Ecto neural progenitor cell (in vitro differentiated cells): ENCODE measurements around the gene HBG1.

Experiments used
- DNase-seq: peaks from one replicate; pipeline ENCODE4 v3.0.0-alpha.2; 2018; ENCODE audit warnings: low spot score

HBG1 gene

DNA sequence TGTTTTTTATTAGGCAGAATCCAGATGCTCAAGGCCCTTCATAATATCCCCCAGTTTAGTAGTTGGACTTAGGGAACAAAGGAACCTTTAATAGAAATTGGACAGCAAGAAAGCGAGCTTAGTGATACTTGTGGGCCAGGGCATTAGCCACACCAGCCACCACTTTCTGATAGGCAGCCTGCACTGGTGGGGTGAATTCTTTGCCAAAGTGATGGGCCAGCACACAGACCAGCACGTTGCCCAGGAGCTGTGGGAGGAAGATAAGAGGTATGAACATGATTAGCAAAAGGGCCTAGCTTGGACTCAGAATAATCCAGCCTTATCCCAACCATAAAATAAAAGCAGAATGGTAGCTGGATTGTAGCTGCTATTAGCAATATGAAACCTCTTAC is 24.2 kb downstream of the HBG1 start:
- DNase-seq = no peak

GRCh38 chr11:5224538-5225479 is 24.8 kb downstream of the HBG1 start:
- no peak for DNase-seq

GRCh38 chr11:5223686-5224085 is 26.0 kb downstream of the HBG1 start:
- no peak for DNase-seq

DNA sequence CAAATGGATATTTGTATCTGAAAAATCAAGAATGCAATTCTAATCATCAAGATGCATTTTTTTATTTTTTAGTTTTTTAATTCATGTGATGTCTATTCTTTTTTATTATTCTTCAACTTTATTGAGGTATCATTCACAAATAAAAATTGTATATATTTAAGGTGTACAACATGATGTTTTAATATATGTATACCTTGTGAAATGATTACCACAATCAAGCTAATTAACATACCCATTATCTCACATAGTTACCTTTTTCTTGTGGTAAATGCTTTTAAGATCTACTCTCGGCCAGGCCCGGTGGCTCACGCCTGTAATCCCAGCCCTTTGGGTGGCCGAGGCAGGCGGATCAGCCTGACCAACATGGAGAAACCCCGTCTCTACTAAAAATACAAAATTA is 26.5 kb downstream of the HBG1 start:
- no peak for DNase-seq

DNA sequence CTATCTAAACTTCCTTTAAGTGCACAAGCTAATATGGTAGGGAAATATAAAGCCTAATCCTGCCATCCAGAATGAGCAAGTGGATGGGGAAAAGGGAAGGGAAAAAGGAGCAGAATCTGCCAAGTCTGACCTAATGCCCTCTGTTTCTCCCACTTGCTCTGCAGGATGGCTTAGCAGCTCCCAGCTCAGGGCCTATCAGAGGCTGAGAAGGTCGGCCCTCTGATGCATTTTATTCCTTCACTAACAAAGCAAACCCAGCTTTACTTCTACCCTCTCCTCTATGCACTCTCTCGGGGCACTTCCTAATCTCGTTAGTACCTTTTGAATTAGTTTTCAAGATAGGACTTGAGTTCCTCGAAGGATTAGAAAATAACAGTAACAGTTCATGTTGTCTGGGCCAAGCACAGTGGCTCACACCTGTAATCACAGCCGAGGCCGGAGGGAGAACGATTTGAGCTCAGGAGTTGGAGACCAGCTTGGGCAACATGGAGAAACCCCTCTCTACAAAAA is 39.2 kb downstream of the HBG1 start:
- DNase-seq = no peak

DNA sequence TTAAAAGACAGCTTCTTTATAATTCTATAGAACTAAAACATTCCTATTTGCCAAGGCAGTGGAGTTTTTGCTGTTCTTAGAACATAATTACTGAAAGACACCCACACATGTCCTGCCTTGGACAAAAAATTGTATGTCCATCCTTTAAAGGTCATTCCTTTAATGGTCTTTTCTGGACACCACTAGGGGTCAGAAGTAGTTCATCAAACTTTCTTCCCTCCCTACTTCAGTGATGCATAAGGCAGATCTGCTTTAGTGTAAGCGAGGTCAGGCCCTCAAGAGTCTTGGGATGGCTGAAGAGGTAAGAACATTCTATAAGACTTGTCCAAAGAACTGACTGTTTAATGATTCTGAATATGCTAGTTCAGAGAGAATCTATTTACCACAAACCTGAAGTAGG is 44.9 kb downstream of the HBG1 start:
- DNase-seq = no peak

DNA sequence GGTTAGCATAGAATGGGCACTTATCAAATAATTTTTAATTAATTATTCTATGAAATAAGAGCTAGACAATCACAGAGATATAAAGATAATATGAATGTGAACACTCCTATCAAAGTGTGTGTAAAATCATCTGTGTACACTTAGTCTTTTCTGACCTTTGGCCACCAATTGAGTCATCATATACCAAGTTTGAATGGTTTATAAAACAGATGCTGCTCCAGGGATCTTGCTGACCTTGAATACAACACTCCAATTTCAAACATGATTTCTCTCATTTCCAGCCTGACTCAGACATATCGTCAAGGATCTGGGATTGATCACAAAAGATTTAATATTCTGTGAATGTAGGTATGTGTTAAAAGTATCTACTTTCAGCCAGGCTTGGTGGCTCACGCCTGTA is 46.3 kb downstream of the HBG1 start:
- DNase-seq = no peak

- no peak for DNase-seq
These were observed 49.1 kb downstream of the HBG1 start, which contains the start of gene OR51V1 for GRCh38 chr11:5200582-5200981. TSS of gene OR51V1 (minus strand) at chr11:5200682. CDS start at chr11:5200682, 0 bp downstream.

DNA sequence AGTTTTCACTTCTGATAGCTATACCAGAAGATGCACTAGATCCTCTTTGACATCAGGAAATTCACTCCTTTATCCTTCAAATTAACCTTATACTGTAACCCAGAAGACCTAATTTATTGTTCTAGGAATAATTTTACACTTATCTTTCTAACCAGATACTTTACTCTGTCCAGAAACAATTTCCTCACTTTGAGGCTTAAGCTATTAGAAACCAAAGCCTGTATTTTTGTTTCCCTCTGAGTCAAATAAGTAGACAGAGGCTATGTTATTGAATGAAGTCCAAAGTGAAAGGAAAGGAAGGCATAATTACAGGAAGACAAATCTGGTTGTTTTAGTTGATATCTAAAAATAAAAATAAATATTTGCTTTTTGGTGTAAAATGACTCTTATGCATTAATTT is 51.4 kb downstream of the HBG1 start:
- DNase-seq = no peak
